Activated effector memory CD4-positive, alpha-beta T cell treated with Interleukin-2 at 50 U/mL for 16 hours (primary cell): ENCODE results near the gene MNT.

ENCODE experiments used
- DNase-seq: peaks from one replicate; pipeline ENCODE4 v3.0.0-alpha.2; 2020

The MNT gene

DNA sequence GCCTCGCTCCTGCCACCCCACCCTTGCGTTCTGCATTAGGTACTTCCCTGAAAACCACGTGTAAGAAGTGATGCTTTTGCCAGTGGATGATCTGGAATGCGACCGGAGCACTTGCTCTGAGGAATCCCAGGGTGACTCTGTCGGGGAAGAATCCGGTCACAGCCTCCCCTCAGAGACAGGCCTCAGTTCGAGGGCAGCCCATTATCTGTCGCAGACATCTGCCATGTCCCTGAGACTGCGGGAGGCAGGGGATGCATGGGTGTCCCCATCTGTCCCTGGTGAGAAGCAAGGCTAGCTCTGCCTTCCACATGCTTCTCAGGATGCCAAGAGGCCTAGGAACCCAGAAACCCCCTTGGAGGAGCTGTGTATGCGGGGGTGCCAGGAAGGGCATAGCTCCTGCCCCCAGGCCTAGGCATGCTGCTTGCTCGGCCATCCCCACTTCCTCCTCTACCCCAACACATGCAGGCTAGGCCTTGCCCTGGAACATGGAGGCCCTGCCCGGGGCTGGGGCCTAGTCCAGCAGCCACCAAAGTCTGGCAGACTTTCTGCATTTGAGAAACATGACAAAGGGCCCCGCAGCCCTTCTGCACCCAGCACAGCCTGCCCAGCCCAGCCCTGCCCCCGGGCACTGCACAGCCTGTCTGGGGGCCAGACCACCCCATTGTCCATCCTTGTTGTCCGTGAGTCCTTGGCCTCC is 20.5 kb downstream of the MNT start:
- no peak for DNase-seq

GRCh38 chr17:2379489-2380225 is 21.2 kb downstream of the MNT start:
- DNase-seq, result no peak

DNA sequence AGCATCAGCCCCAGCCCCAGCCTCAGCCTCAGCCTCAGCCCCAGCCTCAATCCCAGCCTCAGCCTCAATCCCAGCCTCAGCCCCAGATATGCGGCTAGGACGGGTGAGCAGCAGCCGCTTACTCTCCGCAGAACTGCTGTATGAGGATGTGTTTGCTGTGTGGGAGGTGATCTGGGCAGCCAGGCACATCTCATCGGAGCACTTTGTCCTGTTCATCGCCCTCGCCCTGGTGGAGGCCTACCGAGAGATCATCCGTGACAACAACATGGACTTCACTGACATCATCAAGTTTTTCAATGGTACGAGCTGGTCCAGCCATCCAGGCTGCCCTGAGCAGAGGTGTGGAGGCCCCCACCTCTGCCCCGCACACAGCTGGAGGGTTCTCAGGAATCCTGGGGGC is 22.0 kb downstream of the MNT start:
- no peak for DNase-seq

GRCh38 chr17:2377659-2378058 is 23.2 kb downstream of the MNT start:
- no peak for DNase-seq

DNA sequence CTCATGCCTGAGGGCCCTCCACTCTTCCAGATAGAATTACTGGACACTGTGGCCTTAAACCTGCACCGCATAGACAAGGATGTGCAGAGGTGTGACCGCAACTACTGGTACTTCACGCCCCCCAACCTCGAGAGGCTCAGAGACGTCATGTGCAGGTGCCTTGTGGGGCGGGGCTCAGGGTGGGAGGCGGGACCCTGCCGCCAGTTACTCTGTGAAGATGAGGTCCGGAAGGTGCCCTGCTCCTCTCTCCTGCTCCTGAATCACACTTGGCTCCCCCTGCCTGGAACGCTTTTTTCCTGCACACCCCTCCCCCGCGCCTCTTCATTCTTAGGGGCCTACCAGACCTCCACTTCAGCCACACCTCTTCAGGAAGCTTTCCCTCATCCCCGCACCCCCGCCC is 24.8 kb downstream of the MNT start:
- no peak for DNase-seq

DNA sequence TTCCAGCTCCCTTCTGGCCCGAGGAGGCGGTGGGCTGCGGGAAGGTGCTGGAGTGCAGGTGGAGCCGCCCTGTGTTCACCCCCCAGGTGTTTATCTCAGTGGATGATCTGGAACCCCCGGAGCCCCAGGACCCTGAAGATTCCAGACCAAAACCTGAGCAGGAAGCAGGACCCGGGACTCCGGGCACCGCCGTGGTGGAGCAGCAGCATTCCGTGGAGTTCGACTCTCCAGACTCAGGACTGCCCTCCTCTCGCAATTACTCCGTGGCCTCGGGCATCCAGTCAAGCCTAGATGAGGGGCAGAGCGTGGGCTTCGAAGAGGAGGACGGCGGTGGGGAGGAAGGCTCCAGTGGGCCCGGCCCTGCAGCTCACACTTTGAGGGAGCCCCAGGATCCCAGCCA is 25.5 kb downstream of the MNT start:
- DNase-seq, result no peak

GRCh38 chr17:2374549-2375285 is 26.1 kb downstream of the MNT start:
- DNase-seq, result no peak

- no peak for DNase-seq
Observed at GRCh38 chr17:2373179-2373578, 27.7 kb downstream of the MNT start.

GRCh38 chr17:2372681-2373080 is 28.2 kb downstream of the MNT start:
- DNase-seq, result no peak

- no peak for DNase-seq
Observed at GRCh38 chr17:2372180-2372579, 28.7 kb downstream of the MNT start.

DNA sequence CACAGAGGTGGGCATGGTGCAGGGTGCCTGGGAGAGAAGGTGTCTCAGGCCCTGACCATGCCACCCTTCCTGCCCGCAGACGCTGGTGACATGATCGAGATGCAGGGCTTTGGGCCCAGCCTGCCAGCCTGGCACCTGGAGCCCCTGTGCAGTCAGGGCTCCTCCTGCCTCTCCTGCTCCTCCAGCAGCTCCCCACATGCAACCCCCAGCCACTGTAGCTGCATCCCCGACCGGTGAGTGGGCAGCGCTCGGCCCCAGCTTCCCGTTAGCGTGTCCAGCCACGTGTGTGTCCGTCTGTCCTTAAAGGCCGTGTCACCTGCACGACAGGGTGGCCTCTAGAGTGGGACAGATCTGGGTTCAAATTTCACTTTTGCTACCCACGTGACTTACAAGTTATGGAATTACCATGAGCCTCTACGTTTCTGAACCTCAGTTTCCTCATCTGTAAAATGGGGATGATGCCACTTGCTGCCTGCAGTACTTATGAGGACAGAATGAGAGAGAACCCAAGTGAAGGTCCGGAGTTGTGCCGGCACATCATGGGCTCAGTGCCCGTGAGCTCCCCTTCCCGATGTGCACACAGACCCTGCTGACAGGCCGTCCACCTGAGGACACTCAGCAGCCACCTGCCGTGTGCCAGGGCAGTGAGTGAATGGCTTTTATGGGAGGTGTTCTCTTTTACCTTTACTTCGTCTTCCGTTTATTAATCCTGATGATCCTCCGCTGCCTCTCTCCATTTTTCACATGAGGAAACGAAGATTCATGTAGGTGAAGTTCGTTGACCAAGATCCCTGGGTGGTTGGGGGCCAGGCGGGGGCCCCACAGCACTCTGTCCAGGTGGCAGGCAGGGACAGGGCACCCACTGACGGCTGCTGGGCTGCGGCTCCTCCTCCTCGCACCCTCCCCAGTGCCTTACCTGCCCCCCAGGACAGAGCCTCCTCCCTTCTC is 29.4 kb downstream of the MNT start:
- DNase-seq, result no peak

DNA sequence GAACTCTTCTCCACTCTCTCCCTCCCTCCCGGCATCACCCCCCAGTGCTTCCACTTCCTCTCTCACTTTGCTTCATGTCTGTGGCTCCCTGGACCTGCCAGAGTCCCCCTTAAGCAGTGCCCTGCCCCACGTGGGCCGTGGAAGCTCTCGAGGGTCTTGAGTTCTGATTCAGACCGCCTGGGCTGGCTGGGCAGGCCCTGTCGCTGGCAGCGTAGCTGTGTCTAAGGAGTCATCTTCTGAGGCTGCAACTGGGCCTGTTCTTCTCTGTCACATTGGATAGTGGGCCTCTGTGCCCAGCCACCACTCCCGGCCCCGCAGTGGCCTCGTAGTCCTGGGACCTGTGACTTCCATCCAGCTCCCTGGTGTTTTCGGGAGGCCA is 30.7 kb downstream of the MNT start:
- DNase-seq, result no peak

GRCh38 chr17:2369551-2370210 is 31.2 kb downstream of the MNT start:
- DNase-seq, result no peak

GRCh38 chr17:2369039-2369438 is 31.8 kb downstream of the MNT start:
- DNase-seq, result no peak

- DNase-seq, result no peak
Observed at GRCh38 chr17:2368359-2368758, 32.5 kb downstream of the MNT start.

GRCh38 chr17:2366747-2367494 is 33.9 kb downstream of the MNT start:
- DNase-seq, result no peak

GRCh38 chr17:2365132-2365531 is 35.7 kb downstream of the MNT start:
- DNase-seq, result no peak

DNA sequence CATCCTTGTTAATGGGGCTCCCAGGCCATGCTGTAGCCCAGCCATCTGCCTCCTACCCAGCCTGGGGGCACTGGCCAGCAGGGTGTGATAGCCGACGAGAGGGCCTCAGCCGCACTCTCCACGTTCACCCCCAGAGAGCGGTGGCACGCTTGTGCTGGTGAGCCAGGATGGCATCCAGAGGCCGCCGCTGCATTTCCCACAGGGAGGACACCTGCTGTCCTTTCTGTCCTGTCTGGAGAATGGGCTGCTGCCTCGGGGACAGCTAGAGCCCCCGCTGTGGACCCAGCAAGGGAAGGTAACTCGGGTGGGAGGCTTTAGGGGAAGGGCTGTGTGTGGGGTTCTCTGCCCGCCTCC is 36.1 kb downstream of the MNT start:
- no peak for DNase-seq

- DNase-seq, result no peak
Observed at GRCh38 chr17:2363851-2364762, 36.8 kb downstream of the MNT start.

- no peak for DNase-seq
Observed at GRCh38 chr17:2363318-2363717, 37.5 kb downstream of the MNT start.

DNA sequence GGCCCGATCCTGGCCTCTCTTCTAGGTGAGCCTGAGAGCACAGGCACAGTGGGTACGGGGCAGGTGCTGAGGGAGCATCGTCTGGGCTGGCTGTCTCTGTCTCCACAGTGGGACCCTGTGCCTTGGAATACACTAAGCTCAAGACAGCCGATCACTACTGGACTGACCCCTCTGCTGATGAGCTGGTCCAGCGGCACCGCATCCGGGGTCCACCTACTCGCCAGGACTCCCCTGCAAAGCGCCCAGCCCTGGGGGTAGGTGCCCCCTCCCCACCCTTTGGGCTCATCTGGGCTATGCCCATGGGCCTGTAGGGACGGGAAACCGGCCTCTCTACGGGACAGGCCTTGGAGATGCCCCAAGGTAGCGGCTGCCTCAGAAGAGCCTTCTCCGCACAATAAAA is 38.0 kb downstream of the MNT start:
- DNase-seq, result no peak
